ENCODE data around the gene OR4S2.

OR4S2 gene

GRCh38 chr11:55648027-55648426, at the start of gene OR4S2:
Gene OR4S2, plus strand, starts transcription at chr11:55648327. Its CDS starts 2,577 bp downstream, at chr11:55650904.
- DNase-seq (ENCODE audit: low spot score) = no peak

- no peak for DNase-seq (ENCODE audit: low spot score)
Observed at GRCh38 chr11:55607545-55607944, 40.6 kb upstream of the OR4S2 start, which contains the start of gene OR4C11. Gene OR4C11, minus strand, starts transcription at chr11:55607645. Its CDS starts 3,272 bp downstream, at chr11:55604373.

GRCh38 chr11:55624531-55624930, 23.6 kb upstream of the OR4S2 start:
- DNase-seq (ENCODE audit: low spot score) = no peak

GRCh38 chr11:55634813-55635212, 13.3 kb upstream of the OR4S2 start, which contains the start of gene OR4P4:
Gene OR4P4, plus strand, starts transcription at chr11:55635113.
- DNase-seq (ENCODE audit: low spot score) = no peak

GRCh38 chr11:55652560-55652959, 4.4 kb downstream of the OR4S2 start:
- DNase-seq (ENCODE audit: low spot score) = no peak

- DNase-seq (ENCODE audit: low spot score) = no peak
Observed at GRCh38 chr11:55655096-55655495, 7.0 kb downstream of the OR4S2 start.

GRCh38 chr11:55658031-55658573, 10.0 kb downstream of the OR4S2 start:
- DNase-seq (ENCODE audit: low spot score) = no peak

- DNase-seq (ENCODE audit: low spot score) = no peak
Observed at GRCh38 chr11:55658608-55659007, 10.5 kb downstream of the OR4S2 start.

- DNase-seq (ENCODE audit: low spot score) = no peak
Observed at GRCh38 chr11:55661901-55662300, 13.8 kb downstream of the OR4S2 start, which contains the start of gene OR4C6. Gene OR4C6, plus strand, starts transcription at chr11:55662201. Its CDS starts 2,966 bp downstream, at chr11:55665167.

GRCh38 chr11:55669376-55669775, 21.2 kb downstream of the OR4S2 start:
- no peak for DNase-seq (ENCODE audit: low spot score)

- DNase-seq (ENCODE audit: low spot score) = no peak
Observed at GRCh38 chr11:55673860-55674259, 25.7 kb downstream of the OR4S2 start.

- DNase-seq (ENCODE audit: low spot score) = no peak
Observed at GRCh38 chr11:55697817-55698216, 49.7 kb downstream of the OR4S2 start.

- DNase-seq (ENCODE audit: low spot score) = no peak
Observed at GRCh38 chr11:55701429-55701828, 53.3 kb downstream of the OR4S2 start.

Measured in germinal center (tissue), 1 donor.